Transverse colon (tissue), 3 donors: ENCODE data around the gene SUCLA2.

Experiments
- CTCF ChIP-seq, 5 experiments: fragments of 200-600 bp in 3 of 5; fragments of 450-650 bp in 2 of 5; sonication (generic) in 3 of 5; IDR thresholded peaks; 1 replicate in 2 of 5; 2 replicates in 3 of 5; pipeline ENCODE4 v1.5.1; 2016 to 2017; ENCODE audit warnings: antibody characterized with exemption in 5 of 5, inconsistent platforms in 3 of 5, mild to moderate bottlenecking in 2 of 5, moderate library complexity in 1 of 5
- POLR2A ChIP-seq: fragments of 450-650 bp; IDR thresholded peaks from one replicate; pipeline ENCODE4 v1.6.1; 2016; ENCODE audit warnings: antibody characterized with exemption, mild to moderate bottlenecking, moderate library complexity

- no peak for TF ChIP-seq POLR2A
- no peak for TF ChIP-seq CTCF (IDR thresholded peaks at IDR 0.05)
Measured at GRCh38 chr13:47897411-47898050, 103.5 kb downstream of the SUCLA2 start.
